GM18909 (cell line): ENCODE measurements around the gene CMIP.

Source experiments
- ATAC-seq: cut with Tn5 transposase; IDR thresholded peaks from one replicate; pipeline ENCODE4 v1.9.1; 2021; ENCODE audit warnings: mild to moderate bottlenecking; ENCODE audit not compliant: unreplicated experiment, poor library complexity

The CMIP gene

GRCh38 chr16:81458827-81459598 is 14.4 kb downstream of the CMIP start:
- ATAC-seq: no peak

DNA sequence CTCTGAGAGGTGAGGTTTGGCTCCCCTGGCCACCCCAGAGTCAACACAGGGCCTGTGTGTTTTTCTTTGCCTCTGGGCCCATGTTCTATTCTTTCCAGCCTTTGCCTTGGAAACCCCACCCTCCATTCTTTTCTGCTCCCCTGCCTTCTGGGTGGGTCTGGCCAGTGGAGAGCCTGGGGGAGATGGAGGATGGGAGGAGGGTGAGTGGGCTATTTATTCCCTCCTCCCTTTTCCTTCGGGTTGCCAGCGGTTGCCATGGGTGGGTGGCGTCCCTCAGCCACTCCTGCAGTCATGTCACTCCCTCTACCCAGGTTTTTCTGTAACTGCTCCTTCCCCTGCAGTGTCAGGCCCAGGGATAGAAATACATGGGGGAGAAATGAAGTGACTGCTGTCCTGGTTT is 15.5 kb downstream of the CMIP start:
- no peak for ATAC-seq

- ATAC-seq: no peak
Observed at GRCh38 chr16:81461243-81461642, 16.6 kb downstream of the CMIP start.

GRCh38 chr16:81461766-81462165 is 17.2 kb downstream of the CMIP start:
- no peak for ATAC-seq

DNA sequence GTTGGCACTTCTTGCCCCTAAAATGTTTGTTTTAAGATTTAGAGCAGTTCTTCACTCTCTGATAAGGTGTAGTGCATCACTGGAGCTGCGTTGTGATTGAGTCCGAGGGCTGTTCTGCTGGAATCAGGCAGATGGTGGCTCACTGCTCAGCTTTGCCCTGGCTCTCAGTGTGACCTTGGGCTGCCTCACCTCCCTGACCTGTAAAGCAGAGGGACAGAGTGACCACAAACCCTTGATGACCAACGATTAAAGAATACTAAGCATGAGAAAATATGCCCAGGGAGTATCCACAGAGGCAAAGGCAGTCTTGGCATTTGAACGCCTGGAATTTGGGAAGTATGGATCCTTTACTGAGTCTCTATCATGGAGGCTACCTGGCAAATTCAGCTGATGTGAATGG is 18.1 kb downstream of the CMIP start:
- ATAC-seq: no peak

GRCh38 chr16:81463296-81463890 is 18.8 kb downstream of the CMIP start:
- ATAC-seq: no peak

GRCh38 chr16:81464279-81464678 is 19.7 kb downstream of the CMIP start:
- ATAC-seq: no peak

GRCh38 chr16:81465375-81465943 is 20.9 kb downstream of the CMIP start:
- no peak for ATAC-seq

DNA sequence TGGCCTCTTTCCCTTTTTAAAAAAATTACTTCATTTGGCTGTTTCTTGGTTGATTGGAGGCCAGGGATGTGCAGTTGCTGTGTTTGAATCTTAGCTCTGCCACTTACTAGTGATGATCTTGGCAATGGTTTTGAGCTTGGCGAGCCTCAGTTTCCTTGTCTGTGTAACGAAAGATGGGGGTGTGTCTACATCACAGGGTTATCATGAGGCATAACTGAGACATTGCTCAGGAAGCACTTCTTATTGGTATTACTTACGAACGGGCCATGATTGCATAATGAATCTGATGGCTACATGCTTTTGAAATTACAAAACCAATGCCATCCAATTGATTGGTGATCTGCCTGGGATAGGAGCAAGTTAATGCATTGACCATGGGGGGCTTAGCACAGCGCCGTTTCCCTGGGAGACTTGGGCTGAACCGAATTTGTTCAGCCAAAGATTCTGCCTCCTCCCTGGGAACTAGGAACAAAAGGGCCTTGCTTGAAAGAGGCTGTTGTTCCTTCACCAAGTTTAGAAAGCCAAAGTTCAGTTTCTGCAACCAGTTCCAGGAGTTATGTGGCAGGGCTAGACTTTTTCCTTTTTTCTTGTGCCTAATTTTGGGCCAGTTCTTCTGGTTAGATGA is 21.9 kb downstream of the CMIP start:
- no peak for ATAC-seq

DNA sequence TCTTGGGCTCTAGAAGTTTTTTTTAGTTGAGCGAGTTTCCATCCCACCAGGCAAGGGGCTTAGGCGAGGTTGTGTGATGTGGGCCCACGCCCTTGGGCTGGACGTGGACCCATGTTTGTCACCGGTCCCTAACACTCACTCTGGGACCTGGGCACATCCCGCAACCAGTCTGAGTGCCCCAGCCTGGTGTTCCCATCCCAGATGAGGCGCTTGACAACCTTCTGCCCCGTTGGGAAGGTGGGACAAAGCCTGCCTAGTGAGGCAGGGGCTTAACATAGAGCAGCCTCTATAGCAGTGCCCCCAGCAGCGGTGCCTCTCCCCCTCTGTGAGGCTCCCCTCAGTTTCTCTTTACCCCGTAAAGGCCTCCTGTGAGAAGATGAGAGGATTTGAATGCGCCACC is 22.5 kb downstream of the CMIP start:
- no peak for ATAC-seq

DNA sequence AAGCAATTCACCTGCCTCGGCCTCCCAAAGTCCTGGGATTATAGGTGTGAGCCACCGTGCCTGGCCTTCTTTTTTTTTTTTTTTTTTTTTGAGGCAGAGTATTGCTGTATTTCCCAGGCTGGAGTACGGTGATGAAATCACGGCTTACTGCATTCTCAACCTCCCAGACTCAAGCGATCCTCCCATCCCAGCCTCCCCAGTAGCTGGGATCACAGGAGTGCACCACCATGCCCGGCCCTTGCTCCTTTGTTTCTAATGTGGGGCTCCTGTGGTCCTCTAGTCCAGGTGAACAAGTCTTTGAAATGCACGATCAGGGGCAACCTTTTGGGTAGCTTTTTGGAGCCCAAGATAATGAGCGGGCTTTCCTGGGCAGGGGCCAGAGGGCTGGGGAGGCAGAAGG is 23.2 kb downstream of the CMIP start:
- ATAC-seq: no peak

- ATAC-seq: no peak
Observed at GRCh38 chr16:81468269-81468902, 23.8 kb downstream of the CMIP start.

DNA sequence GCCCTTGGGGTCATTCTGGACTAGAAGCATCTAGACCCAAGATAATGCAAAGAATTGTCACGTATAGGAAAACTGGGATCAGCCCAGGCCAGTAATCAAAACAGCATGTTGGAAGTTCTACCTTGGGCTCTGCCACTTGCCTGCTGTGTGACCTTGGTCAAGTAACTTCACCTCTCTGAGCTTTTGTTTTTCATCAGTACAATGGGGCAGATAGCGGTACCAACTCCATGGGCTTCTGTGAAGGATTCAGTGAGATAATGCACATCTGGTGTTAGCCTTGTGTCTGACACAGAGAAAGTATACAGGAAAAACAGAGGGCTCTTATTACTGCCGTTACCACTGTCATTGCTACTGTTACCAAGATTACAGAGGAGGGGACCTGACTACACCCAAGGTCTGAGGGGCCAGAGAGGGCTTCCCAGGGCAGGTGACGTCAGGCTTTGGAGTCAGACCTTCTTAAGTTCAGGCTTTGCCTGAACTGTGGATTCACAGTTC is 24.6 kb downstream of the CMIP start:
- no peak for ATAC-seq

DNA sequence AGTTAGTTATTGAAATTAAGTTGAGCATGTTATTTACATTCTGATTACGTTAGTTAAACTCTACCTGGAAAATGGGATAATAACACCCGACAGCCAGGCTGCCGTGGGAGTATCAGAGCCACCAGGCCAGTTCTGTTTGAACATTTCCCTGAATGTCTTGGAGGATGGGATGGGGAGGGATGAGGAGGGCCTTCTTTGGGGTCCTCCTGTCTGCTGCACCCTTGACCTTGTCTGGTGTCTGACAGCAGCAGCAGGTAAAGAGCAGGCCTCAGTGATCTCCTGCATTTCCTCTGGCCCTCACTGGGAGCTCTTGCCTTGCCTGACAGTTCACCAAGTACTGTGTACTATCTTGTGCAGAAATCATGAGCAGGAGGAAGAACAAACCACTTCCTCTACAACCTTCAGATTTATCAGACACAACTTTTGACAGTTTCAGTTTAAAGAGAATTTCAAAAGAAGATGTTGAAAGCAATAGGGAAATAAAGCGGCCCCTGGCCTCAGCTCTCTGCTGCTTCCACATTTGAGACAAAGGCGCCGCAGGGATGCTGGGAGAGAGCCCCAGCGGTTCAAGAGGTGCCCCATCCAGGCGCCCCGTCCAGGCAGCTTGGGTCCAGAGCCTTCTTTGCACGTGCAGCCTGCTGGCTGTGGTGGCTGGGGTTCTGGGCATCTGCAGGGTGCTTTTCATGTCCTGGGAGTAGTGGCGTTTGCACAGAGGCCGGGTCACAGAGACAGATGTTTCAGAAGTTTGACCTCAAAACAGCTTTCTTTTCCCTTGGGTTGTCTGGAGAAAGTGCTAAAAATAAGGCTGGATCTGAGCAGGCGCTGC is 25.3 kb downstream of the CMIP start:
- ATAC-seq: peak; percentile 87

DNA sequence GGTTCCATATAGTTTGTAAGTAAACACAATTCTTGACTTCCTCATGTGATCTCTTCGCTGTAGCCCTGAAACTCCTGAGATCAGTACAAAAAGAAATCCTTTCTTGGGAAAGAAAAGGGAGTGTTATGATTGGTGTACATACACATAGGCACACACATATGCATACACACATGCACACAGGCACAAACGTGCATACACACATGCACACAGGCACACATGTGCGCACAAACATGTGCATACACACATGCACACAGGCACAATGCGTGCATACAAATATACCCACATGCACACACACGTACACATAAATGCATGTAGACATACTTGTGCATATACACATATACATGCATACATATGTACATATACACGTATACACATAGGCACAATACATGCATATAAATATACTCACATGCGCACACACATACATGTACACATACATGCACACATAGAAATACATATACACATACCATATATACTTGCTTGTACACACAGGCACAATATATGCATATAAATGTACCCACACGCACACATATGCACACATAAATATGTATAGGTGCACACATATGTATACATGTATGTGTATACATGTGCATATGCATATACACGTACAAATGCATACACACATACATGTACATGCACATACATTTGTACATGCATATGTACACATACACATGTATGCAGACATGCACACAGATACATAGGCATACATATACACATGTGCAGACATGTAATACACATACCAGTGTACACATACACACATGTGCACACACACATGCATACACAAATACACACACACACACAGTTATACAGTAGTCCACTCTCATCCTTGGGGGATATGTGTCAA is 26.4 kb downstream of the CMIP start:
- no peak for ATAC-seq

- ATAC-seq: no peak
Observed at GRCh38 chr16:81471882-81472281, 27.3 kb downstream of the CMIP start.

DNA sequence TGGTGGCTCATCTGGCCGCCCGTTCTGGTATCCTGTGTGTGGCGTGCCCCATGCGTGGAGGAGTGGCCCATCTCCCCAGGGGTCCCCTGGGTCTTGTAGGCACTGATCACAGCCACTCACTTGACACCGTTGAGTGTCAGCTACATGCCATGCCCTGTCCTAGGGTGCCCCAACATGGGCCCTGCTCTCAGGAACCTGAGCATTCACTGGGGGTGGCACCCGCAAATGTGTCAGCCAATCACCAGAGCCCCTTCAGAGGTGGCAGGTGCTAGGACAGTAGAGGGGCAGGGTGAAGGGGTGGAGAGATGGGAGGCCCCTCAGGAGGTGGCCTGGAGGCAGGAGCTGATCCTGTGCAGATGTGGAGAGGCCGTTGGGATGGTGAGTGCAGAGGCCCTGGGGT is 27.8 kb downstream of the CMIP start:
- ATAC-seq: no peak

GRCh38 chr16:81473066-81473488 is 28.5 kb downstream of the CMIP start:
- no peak for ATAC-seq

DNA sequence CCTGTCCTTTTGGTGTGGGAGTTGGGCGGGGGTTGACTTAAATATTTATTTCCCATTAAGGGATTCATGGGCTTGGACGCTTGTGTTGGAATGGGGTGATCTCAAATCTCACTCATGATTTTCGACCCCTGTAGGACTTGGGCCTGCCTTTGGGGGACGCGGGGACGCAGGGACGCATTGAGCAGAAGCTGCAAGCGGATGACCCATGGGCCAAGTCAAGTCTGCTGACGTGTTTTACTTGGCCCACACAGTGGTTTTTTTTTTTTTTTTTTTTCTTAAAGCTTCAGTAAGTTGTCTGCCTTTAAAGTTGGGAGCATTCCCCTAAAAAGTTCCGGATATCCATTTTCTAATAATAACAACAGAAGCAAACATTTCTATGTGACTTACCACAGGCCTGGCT is 28.9 kb downstream of the CMIP start:
- no peak for ATAC-seq
